ENCODE measurements around the gene EYA2.
"Not testable (repeated sequence)": the region's sequence is repeated elsewhere in the genome, so short reads cannot be mapped to it uniquely, and the experiment has no call there.

EYA2 gene

DNA sequence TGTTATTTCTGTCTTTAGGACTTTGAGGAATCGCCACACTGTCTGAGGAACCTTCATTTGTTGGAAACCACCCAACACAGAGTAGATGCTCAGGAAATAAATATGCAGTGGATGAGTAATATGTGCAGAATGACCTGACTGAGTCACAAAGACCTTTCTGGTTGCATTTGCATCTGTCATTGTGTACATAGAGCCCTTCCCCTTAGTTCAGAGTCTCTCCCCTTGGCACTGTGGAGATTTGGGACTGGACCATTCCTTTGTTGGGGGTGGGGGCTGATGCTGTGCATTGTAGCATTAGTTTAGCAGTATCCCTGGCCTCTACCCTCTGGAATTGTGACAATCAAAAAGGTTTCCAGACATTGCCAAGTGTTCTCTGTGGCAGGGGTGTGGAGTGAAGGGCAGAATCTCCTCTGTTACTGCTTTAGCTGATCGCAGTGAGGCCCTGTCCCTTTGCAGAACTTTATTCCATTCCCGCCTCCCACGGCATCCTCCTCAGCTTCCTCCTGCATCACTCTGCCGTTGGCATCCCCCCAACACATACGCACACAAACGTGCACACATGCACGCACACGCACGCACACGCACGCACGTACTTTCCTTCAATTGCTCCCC, 64.5 kb downstream of the EYA2 start:
- FAIRE-seq = no peak

DNA sequence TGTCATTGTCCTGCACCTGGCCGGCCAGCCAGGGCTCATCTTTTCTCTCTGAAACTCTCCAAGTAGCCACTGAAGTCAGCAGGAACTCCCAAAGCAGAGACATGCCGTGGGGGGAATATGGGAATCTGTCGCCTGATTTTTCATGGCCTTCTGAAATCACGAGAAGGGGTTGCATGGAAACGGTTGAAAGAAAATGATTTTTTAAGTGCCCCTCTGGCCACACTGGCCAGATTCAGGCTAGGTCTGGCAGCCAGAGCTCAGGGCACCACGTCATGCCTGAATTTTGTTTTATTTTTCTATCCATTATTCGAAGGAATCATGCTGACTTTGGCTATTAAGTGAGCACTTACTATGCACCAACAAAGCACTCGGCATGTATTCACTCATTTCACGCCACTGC, 65.2 kb downstream of the EYA2 start:
- FAIRE-seq = no peak

DNA sequence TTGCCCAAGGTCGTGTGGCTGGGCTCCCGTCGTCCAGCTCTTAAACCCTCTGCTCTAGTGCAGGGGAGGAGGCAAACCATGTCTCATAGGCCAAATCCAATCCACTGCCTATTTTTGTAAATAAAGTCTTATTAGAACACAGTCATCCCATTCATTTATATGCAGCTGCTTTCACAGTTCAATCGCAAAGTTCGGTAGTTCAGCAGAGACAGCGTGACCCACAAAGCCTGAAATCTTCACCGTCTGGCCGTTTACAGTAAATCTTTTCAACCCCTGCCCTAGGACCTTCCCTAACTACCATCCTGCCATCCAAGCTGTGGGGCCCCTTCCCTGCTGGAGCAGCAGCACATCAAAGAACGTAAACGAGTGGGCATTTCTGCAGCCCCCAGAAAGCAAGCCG, 65.9 kb downstream of the EYA2 start:
- no peak for FAIRE-seq

DNA sequence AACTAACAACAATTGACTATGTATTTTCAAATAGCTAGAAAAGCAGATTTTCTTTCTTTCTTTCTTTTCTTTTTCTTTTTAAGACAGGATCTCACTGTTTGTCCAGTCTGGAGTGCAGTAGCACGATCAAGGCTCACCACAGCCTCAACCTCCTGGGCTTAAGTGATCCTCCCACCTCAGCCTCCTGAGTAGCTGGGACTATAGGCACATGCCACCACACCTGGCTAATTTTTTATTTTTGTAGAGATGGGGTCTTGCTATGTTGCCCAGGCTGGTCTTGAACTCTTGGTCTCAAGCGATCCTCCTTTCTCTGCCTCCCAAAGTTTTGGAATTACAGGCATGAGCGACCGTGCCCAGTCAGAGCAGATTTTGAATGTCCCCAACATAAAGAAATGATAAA, 67.3 kb downstream of the EYA2 start:
- FAIRE-seq = not testable (repeated sequence)

DNA sequence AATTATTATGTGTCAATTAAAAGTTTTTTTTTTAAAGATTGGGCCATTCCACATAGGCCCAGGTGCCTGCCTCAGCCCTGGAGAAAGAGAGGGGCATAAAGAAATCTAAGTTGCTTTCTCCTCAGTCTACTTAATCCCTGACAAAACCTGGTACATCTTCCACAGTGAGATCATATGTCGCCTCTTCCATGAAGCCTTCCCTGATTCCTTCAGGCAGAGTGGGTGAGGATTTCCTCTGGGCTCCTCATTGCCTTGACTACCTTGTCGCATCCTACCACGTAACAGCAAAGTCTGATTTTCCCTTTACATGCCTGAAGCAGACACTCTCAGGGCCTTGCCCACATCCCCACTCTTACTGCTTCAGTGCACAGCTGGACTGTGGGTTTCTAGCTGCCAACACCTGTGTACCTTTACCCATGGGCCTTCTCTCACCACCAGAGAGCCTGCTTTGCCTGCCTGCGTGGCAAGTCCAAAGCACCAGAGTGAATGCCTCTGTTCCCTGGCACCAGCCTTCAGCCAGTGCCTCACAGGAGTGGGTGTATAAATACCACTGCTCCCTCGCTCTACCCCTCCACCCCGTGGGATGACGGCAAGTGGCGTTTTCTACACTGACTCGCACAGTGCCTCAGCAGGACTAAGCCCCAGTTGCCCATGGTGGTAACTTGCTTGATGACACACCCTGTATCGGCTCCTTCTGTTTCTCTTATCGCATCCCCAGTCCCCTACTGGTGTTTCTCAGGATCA, 68.0 kb downstream of the EYA2 start:
- FAIRE-seq = no peak

DNA sequence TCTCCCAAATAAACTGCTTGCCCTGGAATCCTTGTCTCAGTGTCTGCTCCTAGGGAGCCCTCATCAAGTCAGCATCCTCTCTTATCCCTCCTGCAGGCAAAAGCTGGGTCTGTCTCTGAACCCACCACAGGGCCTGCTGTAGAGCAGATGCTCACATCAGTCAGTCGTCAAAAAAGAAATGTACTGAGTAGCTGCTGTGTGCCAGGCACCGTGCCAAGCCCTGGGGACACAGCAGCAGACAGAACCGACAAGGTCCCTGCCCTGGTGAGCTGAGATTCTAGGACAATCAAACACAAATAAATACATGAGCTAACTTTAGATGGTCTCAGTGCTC, 68.5 kb downstream of the EYA2 start:
- FAIRE-seq = no peak

DNA sequence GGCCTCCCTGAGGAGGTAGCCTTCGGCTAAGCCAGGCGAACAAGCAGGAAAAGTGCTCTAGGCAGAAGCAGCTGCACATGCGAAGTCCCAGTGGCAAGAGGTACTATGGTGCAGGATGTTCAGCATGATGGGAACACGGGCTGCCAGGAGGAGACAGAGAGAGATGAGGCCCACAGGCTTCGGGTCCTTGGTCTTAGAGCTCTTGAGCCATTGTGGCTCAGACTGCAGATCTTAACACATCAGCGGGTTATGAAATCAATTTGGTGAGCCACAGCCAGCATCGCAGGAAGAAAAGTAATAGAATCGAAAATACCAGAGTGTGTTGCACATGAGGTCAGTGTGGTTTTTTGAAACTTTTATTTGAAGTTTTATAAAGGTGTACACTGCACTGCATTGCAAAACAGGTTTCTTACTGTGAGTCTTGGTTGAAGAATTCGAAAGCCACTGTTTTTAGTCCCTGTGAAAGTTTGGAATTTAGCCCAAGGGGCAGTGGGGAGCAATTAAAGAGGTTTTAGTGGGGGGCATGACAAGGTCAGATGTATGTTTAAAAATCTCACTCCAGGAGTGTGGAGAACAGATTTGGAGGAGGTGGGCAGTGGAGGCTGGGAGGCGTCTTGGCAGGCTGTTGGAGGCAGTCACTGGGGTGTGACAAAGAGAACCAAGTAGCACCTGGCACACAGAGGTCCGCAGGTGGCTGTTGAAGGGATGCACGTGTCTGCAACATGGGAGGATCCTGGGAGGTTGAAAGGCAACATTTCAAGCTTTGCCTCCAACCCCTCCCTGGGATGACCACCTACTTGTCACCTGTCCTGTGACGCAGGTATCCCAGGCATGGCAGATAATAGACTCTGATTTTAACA, 69.3 kb downstream of the EYA2 start:
- no peak for FAIRE-seq

DNA sequence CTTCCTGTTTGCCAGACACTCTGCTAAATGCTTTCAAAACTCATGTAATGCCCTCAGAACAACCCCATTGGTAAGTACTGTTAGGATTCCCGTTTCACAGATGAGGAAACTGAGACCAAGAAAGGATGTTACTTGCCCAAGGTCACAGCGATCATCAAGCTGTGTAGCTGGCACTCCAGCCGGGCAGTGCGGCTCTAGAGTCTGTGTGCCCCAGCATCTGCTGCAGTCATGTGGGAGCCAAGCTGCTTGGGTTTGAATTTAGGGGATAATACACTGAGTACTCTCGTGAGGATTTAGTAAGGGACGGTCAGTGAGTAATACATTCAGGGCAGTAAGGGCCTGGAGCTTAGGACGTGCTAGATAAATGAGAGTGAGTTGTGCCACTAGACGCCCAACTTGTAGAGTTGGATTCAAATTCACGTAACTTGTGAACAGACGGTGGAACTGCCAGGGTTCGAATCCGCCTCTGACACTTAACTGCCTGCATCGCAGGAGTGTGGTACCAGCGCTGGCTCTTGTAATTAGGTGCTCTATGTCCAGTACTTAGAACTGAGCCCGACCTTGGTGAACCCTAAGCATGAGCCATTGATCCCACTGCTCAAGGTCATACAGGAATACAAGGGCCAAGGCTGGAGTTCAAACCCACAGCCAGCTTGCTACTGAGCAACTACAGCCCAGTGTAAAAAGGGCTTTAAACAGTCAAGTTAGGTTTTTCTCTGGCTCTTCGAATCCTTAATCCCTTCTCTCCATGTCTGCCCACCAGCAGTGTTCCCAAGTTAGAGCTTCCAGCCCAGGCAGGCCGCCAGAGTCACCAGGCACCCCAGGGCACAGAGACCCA, 70.2 kb downstream of the EYA2 start:
- FAIRE-seq = no peak

DNA sequence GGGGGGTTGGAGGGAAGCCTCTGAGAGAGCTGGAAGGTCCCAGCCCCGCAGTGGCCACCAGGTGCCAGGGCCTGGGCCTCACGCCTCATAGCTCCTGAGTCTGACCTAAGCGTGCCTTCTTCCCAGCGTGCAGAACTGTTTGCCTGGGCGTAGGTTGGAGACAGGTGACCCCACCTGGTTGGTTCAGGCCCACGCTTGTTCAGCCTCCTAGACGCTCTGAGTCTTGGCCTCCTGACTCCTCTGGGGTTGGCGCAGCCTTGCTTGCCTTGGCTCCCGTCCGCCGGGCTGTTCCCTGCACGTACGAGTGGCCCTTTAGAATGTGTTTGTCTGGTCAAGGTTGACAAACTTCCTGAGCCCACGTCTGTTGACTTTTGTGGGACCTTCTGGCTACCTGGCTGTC, 70.8 kb downstream of the EYA2 start:
- FAIRE-seq = no peak

DNA sequence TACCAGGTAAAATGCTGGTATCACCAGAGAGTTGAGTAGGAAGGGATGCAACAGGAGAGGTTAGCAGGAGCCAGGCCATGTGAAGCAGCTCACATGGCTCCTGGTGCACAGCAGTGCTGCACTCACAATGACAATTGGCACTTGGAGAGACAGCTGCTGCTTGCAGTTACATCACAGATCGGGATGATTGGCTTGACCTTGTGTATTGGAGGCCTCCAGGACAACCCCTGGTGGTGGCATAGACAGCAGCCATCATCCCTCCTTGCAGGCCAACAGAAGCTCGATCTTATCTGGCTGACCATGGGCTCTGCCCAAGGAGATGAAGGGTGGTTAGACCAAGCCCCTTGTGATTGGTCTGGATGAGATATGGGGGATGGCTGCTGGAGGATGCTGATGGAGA, 73.0 kb downstream of the EYA2 start:
- no peak for FAIRE-seq

DNA sequence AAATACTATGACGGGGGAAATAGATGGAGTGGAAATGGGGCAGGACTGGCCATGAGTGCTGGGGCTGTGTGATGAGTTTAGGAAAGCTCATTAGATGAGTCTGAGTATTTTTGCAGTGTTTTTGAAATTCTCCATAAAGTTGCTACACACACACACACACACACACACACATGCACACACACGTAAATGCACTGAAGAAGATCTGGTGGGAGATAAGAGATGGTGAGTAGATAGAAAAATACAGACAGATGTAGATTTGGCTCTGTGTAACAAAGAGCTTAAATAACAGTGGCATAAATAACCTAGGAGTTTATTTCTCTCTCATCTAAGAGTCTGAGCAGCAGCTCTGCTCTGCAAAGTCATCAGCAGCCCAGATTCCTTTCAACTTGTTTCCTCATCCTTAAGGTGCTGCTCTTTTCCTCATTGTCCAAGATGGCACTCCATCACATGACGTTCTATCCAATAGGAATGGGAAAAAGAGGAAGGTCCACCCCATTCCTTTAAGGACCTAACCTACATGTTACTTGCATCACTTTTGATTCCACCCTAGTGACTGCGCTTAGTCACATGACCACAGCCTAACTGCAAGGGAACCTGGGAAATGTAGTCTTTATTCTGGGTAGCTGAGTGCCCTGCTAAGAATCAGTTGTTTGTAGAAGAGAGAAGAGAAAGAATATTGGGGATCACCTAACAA, 76.4 kb downstream of the EYA2 start:
- FAIRE-seq = no peak

DNA sequence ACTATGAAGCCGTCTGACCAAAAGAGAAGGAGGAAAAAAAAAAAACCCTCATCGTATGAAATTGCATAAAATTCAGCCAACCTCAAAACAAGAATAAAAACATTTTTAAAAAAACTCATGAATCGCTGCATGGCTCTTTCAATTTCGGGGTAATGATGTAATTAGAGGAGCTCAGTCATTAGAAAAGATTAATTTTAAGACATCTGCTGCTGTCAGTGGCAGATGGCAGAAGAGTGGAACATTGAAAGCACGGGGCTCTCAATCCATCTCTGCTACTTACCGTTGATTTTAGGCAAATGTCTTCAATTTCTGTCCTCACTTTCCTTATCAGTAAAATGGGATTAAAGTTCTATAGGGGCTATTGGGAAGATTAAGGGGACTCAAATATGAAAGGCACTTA, 79.1 kb downstream of the EYA2 start:
- no peak for FAIRE-seq

DNA sequence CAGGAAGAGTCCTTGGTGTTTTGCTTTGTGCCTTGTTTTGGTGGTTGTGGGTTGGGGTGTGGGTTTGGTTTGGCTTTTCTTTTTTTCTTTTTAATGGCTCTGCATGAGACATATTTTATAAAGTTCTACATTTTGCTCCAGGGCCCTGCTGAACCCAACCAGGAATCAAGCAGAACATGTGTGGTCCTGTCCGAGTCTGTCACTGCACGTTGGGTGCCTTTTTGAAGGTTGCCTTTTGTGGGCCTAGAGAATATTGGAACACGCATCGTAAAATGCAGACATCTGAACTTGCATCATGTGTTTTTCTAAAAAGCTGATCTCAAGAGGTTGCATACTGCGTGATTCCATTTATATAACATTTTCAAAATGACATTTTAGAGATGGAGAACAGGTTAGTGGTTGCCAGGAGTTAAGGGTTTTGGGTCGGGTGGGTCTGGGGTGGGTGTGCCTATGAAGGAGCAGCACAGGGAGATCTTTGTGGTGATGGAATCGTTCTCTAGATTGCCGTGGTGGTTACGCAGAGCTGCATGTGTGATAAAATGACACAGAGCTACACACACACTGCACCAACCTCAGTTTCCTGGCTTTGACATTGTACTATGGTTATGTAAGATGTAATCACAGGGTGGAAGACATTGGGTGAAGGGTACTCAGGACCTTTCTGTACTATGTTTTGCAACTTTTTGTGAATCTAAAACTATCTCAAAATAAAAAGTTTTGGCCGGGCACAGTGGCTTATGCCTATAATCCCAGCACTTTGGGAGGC, 80.2 kb downstream of the EYA2 start:
- FAIRE-seq = no peak

DNA sequence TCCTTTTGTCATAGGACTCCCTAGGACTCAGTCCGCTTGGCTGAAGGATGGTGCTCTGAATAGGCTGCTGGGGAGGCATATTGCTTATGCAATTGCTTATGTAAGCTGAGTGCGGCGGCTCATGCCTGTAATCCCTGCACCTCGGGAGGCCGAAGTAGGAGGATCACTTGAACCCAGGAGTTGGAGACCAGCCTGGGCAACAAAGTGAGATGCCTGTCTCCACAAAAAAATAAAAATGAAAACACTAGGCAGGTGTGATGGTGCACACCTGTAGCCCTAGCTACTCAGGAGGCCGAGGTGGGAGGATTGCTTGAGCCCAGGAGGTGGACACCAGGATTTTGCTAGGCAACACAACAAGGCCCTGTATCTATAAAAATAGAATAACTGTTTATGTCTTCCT, 81.3 kb downstream of the EYA2 start:
- no peak for FAIRE-seq

DNA sequence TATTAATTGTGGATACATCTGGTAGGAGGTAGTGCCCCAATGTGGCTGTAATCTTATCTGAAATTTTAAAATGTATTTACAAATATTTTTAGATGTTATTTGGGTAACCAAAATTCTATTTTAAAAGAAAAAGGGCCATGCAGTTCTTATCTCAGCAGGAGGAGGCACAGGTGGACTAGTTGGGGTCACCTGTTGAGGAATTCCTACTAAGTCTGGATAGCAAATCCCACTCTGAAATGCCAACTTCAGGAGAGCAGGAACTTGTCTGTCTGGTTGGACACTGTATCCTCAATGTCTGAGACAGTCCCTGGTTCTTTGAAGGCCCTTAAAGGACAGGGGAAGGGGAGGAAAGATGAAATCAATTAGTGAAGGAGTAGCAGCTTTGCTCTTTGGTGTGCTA, 82.6 kb downstream of the EYA2 start:
- FAIRE-seq = no peak

DNA sequence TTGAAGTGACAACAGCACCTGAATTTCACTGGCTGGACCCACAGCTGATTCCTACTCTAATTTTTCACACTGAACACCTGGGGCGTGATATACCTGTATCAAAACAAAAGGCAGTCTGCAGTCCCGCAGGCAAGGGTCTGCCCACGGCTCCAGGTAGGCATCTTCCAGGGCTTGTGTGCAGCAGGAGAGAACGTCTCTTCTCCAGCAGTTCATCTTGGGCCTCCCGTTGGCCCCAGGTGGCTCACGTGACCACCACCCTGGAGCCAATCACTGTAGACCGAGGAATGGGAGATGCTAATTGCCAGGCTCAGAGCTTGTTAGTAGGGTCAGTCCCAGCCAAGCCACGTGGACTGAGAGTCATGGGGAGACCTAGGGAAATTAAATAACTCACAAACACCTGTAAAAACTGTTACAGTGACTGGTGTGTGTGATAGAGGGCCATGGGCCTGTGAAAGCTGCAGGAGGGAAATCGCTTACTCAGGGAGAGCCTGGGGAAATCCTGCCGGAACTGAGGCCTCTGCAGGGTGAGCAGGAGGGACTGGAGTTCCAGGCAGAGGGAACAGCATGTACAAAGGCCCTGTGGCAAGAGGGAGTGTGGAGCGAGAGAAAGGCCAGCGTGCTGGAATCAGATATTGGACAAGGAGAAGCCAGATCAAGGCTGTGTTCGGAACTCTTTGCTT, 83.4 kb downstream of the EYA2 start:
- no peak for FAIRE-seq

DNA sequence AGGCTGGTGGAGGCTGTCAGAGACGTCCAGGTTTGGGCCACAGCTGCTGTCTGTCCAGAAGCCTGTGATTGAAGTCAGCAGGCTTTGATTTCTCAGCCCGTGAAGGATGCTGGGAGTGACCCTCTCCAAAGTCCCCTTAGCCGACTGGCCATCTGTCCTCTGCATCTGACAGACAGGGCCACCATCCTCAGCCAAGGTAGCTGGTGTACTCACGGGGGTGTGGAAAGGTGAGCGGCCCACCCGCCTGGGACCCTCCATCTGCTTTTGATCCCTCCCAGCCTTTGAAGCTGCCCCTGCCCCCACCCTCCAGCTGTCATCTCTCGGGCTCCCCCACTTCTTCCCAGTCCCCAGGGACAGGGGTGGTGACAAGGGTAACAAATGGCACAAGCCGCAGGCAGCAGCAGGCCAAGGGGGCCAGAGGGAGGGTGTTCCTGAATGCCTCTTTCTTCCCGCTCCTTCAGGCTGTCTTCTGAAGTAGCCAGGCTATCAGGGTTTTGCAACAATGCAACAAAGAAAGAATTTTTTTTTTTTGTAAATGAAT, 84.4 kb downstream of the EYA2 start:
- no peak for FAIRE-seq

DNA sequence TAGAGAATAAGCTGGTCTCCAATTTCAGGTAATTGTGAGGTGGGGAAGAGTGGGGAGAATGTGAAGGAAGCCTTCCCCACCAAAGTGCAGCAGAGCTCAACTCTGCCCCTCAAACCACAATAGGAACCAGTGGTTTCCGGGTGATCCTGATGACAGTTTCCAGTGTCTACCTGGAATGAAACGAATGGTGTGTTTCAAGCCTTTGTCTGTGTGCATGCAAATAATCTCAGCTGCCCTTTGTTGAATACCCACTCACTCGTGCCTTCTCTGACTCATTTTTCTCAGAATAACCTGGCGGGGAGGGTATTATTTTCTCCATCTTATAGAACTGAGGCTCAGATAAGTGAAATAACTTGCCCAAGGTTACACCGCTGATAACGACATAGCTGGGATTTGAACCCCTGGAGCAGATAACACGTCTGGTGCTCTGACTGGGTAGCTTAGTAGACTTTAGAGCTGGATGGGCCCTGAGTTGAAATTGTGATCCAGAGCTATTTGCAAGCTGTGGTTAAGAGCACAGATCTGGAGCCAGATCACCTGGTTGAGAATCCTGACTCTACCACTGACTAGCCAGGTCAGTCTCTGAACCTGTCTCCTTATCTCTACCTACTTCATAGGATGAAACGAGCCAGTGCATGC, 85.1 kb downstream of the EYA2 start:
- FAIRE-seq = no peak

DNA sequence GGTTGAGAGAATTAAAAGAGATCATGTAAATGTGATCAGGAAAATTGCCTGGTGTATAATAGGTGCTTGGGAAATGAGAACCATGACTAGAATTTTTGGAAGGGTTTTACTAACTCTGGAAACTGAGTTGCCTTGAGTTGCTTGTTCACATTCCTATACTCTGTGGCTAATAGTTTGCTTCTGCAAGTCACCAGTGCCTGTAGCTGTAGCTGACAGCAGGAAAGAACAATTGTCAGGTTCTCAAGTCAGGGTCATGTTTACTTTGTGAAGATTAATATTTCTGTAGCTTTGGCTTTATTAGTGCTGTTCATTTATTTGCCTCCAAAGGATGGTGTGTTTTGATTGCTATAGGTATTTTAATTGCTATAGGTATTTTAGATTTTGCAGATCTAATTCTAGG, 86.5 kb downstream of the EYA2 start:
- FAIRE-seq = no peak

DNA sequence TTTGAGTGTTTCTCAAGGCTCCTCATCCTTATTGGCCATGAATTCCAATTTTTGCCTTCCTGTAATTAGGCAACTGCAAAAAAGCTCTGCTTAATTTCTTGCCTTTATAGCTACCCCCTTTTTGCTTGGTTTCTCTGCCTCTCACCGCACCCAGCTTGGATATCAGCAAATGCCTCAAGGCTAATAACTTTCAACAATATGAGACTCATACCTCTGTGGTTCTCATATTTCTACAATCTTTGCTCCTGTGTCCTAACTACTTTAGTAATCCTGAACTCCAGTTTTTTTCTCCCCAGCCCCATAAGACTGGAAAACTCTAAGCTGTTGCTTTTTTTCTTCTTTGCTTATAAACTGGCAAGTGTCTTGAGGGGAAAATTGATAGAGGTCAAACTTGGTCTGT, 88.8 kb downstream of the EYA2 start:
- FAIRE-seq = no peak
